GM18505 (cell line): ENCODE data around the gene PRKD1.

ENCODE experiments used
- ATAC-seq: cut with Tn5 transposase; IDR thresholded peaks from one replicate; pipeline ENCODE4 v1.9.1; 2021; ENCODE audit not compliant: unreplicated experiment
- POLR2A ChIP-seq: IDR thresholded peaks from 4 replicates; pipeline ENCODE4 v1.6.1; 2011; ENCODE audit warnings: borderline replicate concordance; ENCODE audit not compliant: insufficient read depth, insufficient read length; ENCODE audit errors: extremely low read depth

PRKD1 gene

DNA sequence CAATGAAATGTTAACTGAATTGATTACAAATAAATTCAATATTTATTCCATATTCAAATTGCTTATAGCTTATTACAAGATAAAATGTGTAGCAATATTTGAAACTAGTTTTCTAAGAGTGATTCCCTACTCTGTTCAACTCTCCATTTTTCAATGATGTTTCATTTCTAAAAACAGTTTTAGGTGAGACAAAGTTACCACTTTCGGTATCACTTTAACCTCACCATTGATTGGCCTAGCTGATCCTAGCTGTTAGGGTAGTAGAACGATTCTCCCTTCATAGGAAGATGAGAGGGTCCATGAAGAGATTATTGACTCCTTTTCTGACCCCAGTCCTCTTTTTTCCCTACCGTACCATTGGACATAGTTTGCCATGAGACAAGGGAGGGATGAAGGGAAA, 373.3 kb downstream of the PRKD1 start:
- no peak for ATAC-seq
- TF ChIP-seq POLR2A: no peak

DNA sequence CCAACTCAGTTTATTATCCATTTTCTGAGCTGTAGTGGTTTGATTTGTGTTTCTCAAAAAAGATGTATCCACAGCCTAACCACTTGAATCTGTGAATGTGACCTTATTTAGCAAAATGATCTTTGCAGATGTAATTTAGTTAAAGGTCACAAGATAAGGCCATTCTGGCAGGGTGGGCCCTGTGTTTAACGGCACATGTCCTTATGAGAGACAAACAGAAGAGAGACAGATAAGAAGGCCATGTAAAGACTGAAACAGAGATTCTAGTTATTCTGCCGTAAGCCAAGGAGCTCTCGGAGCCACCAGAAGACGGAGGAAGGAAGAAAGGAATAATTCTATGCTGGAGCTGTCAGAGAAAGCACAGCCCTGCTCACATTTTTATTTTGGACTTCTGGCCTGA, 374.2 kb downstream of the PRKD1 start:
- ATAC-seq: no peak
- no peak for TF ChIP-seq POLR2A

DNA sequence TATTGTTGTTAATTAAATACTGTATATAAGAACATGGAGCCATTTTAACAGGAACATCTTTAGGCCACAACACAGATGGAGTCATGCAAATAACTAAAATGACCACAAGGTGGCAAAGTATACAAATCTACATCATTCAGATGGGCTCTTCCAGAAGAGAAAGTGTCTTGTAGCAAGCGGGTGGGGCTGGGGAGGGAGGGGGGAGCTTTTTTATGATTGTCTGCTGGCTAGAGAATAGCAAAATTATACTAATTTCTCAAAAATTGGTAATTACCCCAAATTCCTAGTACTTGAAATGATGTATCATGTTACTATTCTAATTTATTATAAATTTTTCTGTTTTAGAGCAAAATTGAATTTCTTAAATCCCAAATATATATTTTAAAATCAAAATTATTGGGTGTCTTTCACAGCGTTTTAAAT, 378.7 kb downstream of the PRKD1 start:
- TF ChIP-seq POLR2A: no peak
- ATAC-seq: peak; percentile 92

DNA sequence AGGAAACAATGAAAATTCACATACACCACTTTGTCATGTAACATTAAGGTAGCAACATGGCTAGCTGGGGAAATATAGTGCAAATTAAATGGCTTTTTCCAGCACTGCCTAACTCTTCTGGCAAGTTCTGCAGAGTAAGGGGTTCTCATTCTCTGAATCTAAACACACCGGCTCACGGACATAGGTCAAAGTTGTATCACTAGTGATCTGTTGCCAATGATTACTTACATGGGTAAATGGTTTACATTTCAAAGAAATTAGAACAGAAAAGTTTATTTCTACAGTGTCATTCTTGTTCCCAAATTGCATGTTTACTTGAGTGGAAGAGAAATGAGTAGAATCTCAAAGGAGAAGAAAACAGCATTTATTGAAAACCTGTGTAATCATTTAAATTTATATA, 381.9 kb downstream of the PRKD1 start:
- no peak for TF ChIP-seq POLR2A
- ATAC-seq: no peak

DNA sequence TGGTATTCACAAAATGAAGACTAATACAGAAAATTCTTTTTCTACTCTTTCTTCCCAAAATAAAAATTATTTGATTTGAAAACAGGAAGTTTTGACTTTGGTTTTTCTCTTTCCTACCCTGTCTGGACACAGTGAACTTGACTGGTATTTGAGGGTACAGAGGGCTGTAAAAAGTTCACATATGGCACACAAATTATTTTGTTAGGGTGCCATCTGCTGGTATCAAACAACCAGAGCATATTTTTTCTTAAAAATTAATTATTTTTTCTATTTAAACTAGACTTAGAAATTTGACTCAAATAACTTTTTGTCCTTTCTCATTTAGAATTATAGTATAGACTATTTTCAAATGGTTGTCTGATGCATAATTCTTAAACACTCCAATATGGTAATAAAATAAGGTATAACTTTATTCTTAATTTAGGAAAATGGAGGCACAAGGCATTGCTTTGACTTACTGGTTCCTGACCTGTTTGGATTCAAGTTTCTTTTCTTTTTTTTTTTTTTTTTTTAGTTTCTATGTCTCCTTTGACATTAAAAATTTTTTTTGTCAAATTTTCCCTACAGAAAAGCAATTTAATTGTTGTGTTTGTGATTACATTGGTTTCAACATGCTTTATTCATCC, 390.6 kb downstream of the PRKD1 start:
- ATAC-seq: no peak
- TF ChIP-seq POLR2A: no peak

DNA sequence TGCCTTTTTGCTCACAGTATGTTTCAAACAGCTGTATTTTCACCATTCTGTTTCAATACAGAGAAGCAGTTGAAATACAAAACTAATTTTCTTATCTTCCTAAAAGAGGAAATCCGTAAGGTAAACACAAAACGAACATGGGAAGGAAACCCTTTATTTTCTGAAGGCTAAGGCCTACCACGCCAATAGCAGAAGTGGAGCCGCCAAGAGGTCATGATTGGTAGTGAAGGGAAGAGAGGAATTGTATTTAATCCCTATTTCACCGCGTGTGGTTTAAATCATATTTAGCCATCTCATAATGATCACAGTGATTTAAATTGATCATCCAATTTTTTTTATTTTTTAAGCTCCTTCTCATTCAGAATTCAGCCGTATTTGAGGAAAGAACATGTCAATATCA, 398.2 kb downstream of the PRKD1 start:
- no peak for ATAC-seq
- TF ChIP-seq POLR2A: no peak

DNA sequence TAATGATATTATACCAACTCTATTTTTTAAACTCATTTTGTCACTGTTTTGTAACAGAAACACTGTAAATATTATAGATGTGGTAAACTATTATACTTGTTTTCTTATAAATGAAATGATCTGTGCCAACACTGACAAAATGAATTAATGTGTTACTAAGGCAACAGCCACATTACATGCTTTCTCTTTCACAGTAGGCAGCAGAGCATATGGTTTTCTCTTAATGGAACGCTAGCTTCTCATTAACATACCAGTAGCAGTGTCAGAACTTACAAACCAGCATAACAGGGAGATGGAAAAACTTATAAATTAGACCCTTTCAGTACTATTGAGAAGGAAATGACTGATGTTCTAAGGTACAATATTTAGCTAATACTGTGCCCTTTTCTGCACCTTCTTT, 398.8 kb downstream of the PRKD1 start:
- TF ChIP-seq POLR2A: no peak
- no peak for ATAC-seq

DNA sequence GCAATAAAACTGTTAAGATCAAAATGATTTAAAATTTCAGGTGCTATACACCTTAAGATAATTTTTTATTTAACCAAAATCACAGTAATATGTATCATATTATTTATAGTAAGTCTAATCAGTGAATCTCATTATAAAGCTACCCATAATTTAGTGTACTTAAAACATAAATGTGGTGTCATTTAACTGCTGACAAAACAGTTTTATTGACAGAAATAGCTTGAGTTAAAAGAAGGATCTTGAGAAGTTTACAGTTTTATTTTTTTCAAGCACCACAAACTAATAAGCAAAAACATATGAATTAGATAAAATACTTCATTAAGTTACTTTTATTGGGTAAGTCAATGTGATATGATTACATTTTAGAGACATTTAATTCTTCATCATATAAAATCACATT, 400.4 kb downstream of the PRKD1 start:
- no peak for TF ChIP-seq POLR2A
- no peak for ATAC-seq
